HG03442 (cell line): Measurements from ENCODE around the gene PLOD1.
"Not testable (repeated sequence)": the region's sequence is repeated elsewhere in the genome, so short reads cannot be mapped to it uniquely, and the experiment has no call there.

Experiments
- ATAC-seq: cut with Tn5 transposase; IDR thresholded peaks from one replicate; pipeline ENCODE4 v1.9.1; 2021; ENCODE audit warnings: mild to moderate bottlenecking, moderate library complexity; ENCODE audit not compliant: unreplicated experiment

Gene PLOD1

GRCh38 chr1:11912000-11912399 is 22.5 kb upstream of the PLOD1 start:
- ATAC-seq: no peak

- ATAC-seq: not testable (repeated sequence)
These were observed 21.9 kb upstream of the PLOD1 start for GRCh38 chr1:11912482-11913216.

GRCh38 chr1:11913291-11913690 is 21.2 kb upstream of the PLOD1 start:
- ATAC-seq: no peak

GRCh38 chr1:11914024-11914423 is 20.5 kb upstream of the PLOD1 start:
- ATAC-seq: no peak

- ATAC-seq: no peak
These were observed 15.6 kb upstream of the PLOD1 start for GRCh38 chr1:11918799-11919519.

GRCh38 chr1:11919621-11920020 is 14.9 kb upstream of the PLOD1 start:
- ATAC-seq: no peak

GRCh38 chr1:11920239-11920903 is 14.1 kb upstream of the PLOD1 start:
- no peak for ATAC-seq

- ATAC-seq: no peak
These were observed 13.5 kb upstream of the PLOD1 start for GRCh38 chr1:11921022-11921421.

- ATAC-seq: no peak
These were observed 11.3 kb upstream of the PLOD1 start for GRCh38 chr1:11923069-11923826.

GRCh38 chr1:11923827-11924113 is 10.7 kb upstream of the PLOD1 start:
- no peak for ATAC-seq

GRCh38 chr1:11924334-11925195 is 10.0 kb upstream of the PLOD1 start:
- no peak for ATAC-seq

GRCh38 chr1:11925196-11925937 is 9.2 kb upstream of the PLOD1 start:
- ATAC-seq: peak; percentile 14

- peak; percentile 6 for ATAC-seq
These were observed 8.6 kb upstream of the PLOD1 start for GRCh38 chr1:11925938-11926292.

- ATAC-seq: no peak
These were observed 6.5 kb upstream of the PLOD1 start for GRCh38 chr1:11927866-11928592.

GRCh38 chr1:11929849-11930248 is 4.7 kb upstream of the PLOD1 start:
- ATAC-seq: no peak

GRCh38 chr1:11930571-11931445 is 3.7 kb upstream of the PLOD1 start:
- no peak for ATAC-seq

GRCh38 chr1:11931845-11932244 is 2.7 kb upstream of the PLOD1 start:
- ATAC-seq: no peak

GRCh38 chr1:11935057-11935412 is 518 bp downstream of the PLOD1 start:
- no peak for ATAC-seq
